T-helper 1 cell treated with Interleukin-12 subunit alpha and Interleukin-12 subunit beta and Interleukin-4 antibody, amounts not matched to agents 30 ng/mL and 1 ng/mL, for 36 hours (primary cell): ENCODE results near the gene EOGT. TPM values are rescaled to one million over a fixed set of nuclear protein-coding genes. Genes with fewer than 3 reads are reported as not detected.

Experiments used
- intact Hi-C: fragments of 100-400 bp; cut with micrococcal nuclease; formaldehyde crosslinking; loops from one replicate; pipeline ENCODE4 v1.15.1; 2024
- total RNA-seq: library from RNA; stranded (reverse); gene quantifications from 2 replicates; pipeline ENCODE4 v1.2.3, GENCODE V29; 2022

Gene EOGT
- total RNA-seq, 1 donor from 2014 or later, result 13.3 TPM

GRCh38 chr3:69011096-69011730 lies 2.3 kb downstream of the EOGT start:
- intact Hi-C loops, result no loop called here

DNA sequence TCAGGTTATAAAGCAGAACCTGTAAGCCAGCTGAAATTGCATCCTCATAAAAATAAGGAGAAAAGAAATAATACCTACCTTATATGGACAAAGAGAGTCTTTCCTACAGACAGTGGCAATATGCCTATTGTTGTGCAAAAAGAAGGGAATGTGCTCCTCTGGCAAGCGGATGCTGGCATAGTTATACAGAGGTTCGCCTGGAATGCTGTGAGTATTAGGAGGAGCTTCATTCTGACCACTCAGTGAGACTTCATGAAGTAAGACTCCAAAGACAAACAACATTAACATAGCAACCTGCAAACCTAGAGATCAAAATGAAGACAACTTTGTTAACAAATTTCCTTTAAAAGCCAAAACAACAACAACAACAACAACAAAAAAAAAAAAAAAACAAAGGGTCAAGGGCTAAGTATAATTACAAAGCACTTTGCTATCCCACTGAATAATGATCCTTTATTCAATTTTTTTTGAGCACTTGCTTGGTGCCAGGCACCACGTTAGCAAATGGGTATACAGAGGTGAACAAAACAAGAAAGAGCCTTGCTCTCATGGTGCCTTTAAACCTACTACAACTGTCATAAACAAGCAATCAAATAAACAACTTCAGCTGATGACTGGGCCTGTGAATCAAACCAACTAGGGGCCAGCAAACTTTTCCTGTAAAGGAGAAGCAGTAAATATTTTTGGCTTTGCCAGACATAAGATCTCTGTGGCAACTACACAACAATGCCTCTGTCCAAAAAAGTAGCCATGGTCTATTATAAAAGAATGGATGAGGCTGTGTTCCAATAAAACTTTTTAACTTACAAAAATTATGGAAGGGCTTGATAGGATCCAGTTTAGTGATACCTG lies 3.7 kb downstream of the EOGT start:
- intact Hi-C loops, result no loop called here

GRCh38 chr3:69008980-69009379 lies 4.5 kb downstream of the EOGT start:
- intact Hi-C loops, result no loop called here

GRCh38 chr3:69005791-69006482 lies 7.5 kb downstream of the EOGT start:
- intact Hi-C loops, result no loop called here

DNA sequence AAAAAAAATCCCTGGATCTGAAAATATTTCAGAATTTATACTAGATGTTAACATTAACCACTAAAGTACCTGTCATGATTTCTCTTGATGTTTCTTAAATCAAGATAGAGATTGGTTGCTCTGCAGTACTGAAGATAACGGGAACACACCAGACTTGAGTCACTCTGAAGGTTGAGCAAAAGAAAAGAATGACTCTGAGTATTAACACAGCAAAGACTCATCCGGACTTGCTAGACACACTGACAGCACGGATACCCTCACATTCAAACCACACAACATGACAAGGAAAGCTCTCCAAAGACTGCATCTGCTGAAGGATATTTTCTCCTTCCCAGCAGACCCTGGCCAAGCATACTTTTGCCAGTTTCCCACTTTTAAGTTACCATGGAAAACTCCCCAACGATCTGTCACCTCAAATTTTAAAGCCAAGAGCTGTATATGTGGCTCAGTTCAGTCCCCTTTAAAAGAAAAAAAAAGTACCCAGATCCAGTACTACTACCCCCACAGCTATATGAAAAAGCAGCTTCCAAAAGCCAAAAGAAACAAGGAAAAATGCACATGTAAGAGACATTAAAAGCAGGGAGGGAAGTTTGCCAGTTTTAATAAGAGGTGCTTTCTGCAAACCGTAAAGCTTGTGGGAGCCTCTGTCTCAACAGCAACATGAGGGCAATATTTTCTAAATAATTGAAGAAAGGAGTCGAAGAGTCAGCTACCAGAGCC lies 8.3 kb downstream of the EOGT start:
- intact Hi-C loops, result no loop called here

- intact Hi-C loops, result no loop called here
Observed at GRCh38 chr3:69004138-69004537, 9.3 kb downstream of the EOGT start.

GRCh38 chr3:68999605-69000004 lies 13.9 kb downstream of the EOGT start:
- intact Hi-C loops, result no loop called here

GRCh38 chr3:68999158-68999557 lies 14.3 kb downstream of the EOGT start:
- intact Hi-C loops, result no loop called here

GRCh38 chr3:68997887-68998286 lies 15.6 kb downstream of the EOGT start:
- intact Hi-C loops, result no loop called here

DNA sequence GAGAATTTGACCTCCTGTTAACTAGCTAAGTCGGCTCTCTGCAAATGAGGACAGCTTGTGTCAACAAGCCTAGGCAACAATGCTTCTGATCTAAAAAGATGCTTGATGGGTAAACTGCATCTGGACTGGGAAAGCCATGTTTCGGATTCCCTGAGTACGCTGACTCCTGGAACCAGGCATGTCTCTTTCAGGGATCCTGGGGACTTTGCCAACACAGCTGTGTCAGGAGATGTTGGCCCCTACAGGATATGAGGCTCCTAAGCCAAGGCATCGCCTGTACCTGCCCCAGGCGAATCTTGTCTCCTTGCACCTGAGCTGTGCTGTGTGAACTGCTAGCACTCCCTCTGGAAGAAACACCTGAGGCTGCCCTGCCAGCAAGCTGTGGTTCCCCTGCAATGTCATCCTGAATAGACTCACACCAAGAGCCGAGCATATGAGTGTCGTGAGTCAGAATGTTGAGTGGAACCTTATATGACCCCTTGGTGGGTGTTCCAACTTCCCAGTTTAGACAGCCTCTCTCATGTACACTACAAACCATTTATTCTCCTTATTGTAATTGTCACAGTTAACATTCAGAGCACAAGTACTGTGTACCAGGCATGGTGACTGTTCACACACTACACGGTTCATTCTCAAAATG lies 17.0 kb downstream of the EOGT start:
- intact Hi-C loops, result no loop called here

- intact Hi-C loops, result no loop called here
Observed at GRCh38 chr3:68988740-68989139, 24.7 kb downstream of the EOGT start.

DNA sequence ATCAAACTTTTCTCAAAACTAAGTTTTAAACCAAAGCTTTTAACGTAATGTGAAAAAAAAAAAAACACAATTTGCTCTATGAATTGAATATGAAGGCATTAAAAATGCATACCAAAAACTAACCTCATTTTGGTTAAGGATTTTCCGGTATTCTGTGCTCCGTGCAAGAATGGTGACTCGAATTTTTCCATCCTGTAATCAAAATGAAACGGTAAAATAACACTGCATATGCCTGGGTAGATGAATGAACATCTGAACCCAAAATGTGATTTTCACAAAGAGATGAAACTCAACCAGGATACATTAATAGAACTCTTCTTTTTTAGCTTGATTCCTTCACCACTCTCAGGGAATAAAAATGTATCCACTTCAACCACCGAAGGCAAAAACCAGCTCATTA lies 26.2 kb downstream of the EOGT start:
- intact Hi-C loops, result no loop called here

DNA sequence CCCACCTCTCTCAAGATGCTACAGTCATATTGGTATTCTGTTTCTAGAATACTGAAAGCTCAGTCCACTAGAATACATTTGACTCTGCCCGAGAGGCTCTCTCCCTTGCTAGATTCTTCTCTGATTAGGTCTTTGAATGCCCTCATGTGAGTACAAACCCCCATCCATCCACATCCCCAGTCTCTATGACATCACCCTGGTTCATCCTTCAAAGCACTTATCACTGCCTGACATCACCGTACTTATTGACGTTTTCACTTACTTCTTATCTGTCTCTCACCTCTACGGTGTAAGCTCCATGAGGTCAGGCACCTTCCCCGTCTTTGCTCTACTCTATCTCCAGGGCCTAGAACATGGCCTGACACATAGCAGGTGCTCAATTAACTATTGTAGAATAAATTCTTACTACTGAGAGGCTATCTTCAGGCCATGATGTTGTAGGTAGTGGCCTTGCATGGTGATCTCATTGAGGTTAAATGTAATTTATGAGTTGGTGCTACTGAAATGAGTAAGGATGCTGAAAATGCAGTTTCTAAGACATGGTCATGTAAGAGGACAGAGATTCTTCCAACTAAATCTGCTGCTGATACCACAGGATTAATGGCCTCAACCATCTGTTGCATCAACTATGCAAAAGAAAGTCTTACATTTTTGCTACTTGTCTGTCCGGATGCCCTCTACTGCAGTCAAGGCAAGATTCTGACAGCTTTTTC lies 26.8 kb downstream of the EOGT start:
- intact Hi-C loops, result no loop called here

GRCh38 chr3:68985146-68985790 lies 28.2 kb downstream of the EOGT start:
- intact Hi-C loops, result no loop called here

GRCh38 chr3:68984011-68984530 lies 29.4 kb downstream of the EOGT start:
- intact Hi-C loops, result no loop called here

DNA sequence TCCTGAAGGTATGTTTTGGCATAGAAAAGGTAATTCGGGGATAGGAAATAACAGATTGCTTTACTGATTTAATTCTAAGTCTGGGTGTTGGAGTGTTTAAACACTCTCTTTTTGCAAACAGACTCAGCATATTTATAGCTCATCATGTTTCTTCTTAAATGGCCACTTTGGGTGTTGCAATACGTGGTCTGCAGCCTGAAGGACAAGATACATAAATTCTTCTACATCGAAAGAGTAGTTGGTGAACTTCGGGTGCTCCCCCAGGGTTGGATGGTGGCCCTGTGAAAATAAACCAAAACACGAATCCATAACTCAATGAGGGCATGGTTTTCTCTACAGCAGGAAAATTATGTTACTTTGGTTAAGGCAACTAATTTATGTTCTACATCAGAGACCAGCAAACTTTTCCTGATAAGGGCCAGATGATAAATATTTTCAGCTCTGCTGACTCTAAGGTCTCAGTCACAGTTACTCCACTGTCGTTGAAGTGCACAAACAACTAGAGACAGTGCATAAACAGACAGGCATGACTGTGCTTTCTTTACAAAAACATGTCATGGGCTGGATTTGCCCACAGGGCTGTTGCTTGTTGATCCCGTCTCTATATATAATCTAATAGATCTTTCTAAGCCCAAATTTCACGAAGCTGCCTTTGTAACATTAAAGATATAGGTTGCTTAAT lies 35.9 kb downstream of the EOGT start:
- intact Hi-C loops, result no loop called here

DNA sequence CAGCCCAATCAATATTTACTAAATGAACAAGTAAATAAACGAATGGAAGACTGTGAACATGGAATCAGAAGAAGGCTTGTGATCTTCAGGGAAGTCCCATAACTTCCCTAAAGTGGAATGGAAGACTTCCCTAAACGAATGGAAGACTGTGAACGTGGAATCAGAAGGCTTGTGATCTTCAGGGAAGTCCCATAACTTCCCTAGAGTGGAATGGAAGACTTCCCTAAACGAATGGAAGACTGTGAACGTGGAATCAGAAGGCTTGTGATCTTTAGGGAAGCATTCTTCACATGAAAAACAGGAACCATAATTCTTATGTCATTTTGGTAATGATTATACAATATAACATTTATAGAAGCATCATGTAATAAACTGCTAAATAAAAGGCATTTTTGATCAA lies 38.8 kb downstream of the EOGT start:
- intact Hi-C loops, result no loop called here

GRCh38 chr3:68973639-68974038 lies 39.8 kb downstream of the EOGT start:
- intact Hi-C loops, result no loop called here

- intact Hi-C loops, result no loop called here
Observed at GRCh38 chr3:68972358-68972979, 41.0 kb downstream of the EOGT start.
